ENCODE measurements around the gene PPIL6.

DNA sequence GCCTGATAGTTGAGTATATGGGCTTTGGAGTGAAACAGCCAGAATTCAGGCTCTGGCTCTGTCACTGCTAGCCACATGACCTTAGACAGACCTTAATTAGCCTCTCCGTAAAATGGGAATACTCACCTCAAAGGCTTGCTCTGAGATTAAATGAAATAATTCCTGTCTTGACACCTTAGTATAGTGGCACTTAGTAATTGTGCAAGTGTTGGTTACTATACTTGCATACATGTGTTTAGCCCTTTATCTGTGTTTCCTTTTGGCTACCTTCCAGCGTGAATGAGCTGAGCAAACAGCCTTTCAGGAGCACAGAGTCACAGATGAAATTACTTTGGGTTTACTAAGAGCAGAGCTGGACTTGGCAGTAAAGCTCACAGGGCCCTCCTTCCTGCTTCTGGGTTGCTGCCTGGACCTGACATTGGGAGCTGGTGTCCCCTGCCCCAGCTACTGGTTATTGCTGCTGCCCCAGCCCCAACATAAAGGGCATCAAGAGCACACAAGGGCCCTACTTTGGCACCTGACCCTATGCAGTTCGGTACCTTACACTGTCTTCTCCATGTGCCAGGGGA, 90.9 kb downstream of the PPIL6 start:
- TF ChIP-seq, protein P1, sequence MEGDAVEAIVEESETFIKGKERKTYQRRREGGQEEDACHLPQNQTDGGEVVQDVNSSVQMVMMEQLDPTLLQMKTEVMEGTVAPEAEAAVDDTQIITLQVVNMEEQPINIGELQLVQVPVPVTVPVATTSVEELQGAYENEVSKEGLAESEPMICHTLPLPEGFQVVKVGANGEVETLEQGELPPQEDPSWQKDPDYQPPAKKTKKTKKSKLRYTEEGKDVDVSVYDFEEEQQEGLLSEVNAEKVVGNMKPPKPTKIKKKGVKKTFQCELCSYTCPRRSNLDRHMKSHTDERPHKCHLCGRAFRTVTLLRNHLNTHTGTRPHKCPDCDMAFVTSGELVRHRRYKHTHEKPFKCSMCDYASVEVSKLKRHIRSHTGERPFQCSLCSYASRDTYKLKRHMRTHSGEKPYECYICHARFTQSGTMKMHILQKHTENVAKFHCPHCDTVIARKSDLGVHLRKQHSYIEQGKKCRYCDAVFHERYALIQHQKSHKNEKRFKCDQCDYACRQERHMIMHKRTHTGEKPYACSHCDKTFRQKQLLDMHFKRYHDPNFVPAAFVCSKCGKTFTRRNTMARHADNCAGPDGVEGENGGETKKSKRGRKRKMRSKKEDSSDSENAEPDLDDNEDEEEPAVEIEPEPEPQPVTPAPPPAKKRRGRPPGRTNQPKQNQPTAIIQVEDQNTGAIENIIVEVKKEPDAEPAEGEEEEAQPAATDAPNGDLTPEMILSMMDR (IDR thresholded peaks at IDR 0.05; ENCODE audit: low read depth, low read length, poor library complexity, severe bottlenecking): no peak
- TF ChIP-seq EZH2phosphoT487 (IDR thresholded peaks at IDR 0.05; ENCODE audit: borderline replicate concordance, low read length): no peak

Data from DOHH2 (cell line).